Endodermal cell (in vitro differentiated cells): ENCODE measurements around the gene PARL. TPM values are rescaled to one million over a fixed set of nuclear protein-coding genes. Genes with fewer than 3 reads are reported as not detected.

Experiments used
- DNase-seq: peaks from one replicate; pipeline ENCODE4 v3.0.0-alpha.2; 2017
- H3K27ac ChIP-seq: 2 replicates; pipeline ENCODE4 v1.5.1; 2013; ENCODE audit warnings: mild to moderate bottlenecking, low read depth, low read length, moderate library complexity
- H3K27me3 ChIP-seq: 2 replicates; pipeline ENCODE4 v1.6.1; 2013; ENCODE audit warnings: mild to moderate bottlenecking, low read length, moderate library complexity; ENCODE audit not compliant: insufficient read depth, control insufficient read depth, poor library complexity, severe bottlenecking
- H3K36me3 ChIP-seq: 2 replicates; pipeline ENCODE4 v1.7.0; 2013; ENCODE audit warnings: mild to moderate bottlenecking, low read length, moderate library complexity; ENCODE audit not compliant: control insufficient read depth, insufficient read depth
- H3K4me1 ChIP-seq: one replicate; pipeline ENCODE4 v1.7.0; 2013; ENCODE audit warnings: low read length; ENCODE audit not compliant: control insufficient read depth, insufficient read depth
- H3K4me3 ChIP-seq: 2 replicates; pipeline ENCODE4 v1.5.1; 2013; ENCODE audit warnings: mild to moderate bottlenecking, low read length, moderate library complexity
- H3K9ac ChIP-seq: 2 replicates; pipeline ENCODE4 v1.6.1; 2013; ENCODE audit warnings: mild to moderate bottlenecking, low read length, moderate library complexity; ENCODE audit not compliant: poor library complexity, severe bottlenecking; ENCODE audit errors: extremely low read depth
- H3K9me3 ChIP-seq: 2 replicates; pipeline ENCODE4 v1.6.1; 2013; ENCODE audit warnings: mild to moderate bottlenecking, low read length, moderate library complexity; ENCODE audit not compliant: control insufficient read depth
- H3K27ac Mint-ChIP-seq: 2 replicates; pipeline ENCODE4 v1.8.0; 2020; ENCODE audit warnings: mixed read lengths
- H3K27me3 Mint-ChIP-seq: 2 replicates; pipeline ENCODE4 v1.8.0; 2021; ENCODE audit warnings: mild to moderate bottlenecking, mixed read lengths; ENCODE audit not compliant: insufficient read depth
- H3K36me3 Mint-ChIP-seq: 2 replicates; pipeline ENCODE4 v1.8.0; 2020; ENCODE audit warnings: low read depth, mixed read lengths
- H3K4me1 Mint-ChIP-seq: 2 replicates; pipeline ENCODE4 v1.8.0; 2020; ENCODE audit warnings: mixed read lengths
- H3K4me3 Mint-ChIP-seq: 2 replicates; pipeline ENCODE4 v1.8.0; 2020; ENCODE audit warnings: mild to moderate bottlenecking, moderate library complexity, mixed read lengths
- H3K9me3 Mint-ChIP-seq: 2 replicates; pipeline ENCODE4 v1.8.0; 2020; ENCODE audit warnings: mild to moderate bottlenecking, mixed read lengths
- WGBS, 2 experiments: methylation state at CpG; one replicate each; pipeline versions ENCODE4 v1.1.5 to v1.1.7; 2013; ENCODE audit warnings: missing lambda C conversion rate in 2 of 2, mixed read lengths in 1 of 2; ENCODE audit not compliant: insufficient coverage in 1 of 2, insufficient read length in 1 of 2; 5-methylcytosine and 5-hydroxymethylcytosine counted together
- total RNA-seq, 2 donors: library from RNA; stranded (reverse); fragmentation: NEBNext Ultra II Directional in 1 of 2; extraction: Animal tissue kit (Norgen Biotek cat#: 25700) in 1 of 2; gene quantifications; 2 replicates in 1 of 2; 3 replicates in 1 of 2; pipeline ENCODE4 v1.2.1, GENCODE V29; 2021
- TF ChIP-seq, protein P1 (sequence below): fragments of 200-600 bp; sonication (generic); conservative IDR thresholded peaks from 2 replicates; pipeline ENCODE4 v1.5.0; 2021; ENCODE audit warnings: antibody characterized with exemption, mild to moderate bottlenecking

The PARL gene
- total RNA-seq, 2 donors from 2014 or later: 77.3 to 83.0 TPM

DNA sequence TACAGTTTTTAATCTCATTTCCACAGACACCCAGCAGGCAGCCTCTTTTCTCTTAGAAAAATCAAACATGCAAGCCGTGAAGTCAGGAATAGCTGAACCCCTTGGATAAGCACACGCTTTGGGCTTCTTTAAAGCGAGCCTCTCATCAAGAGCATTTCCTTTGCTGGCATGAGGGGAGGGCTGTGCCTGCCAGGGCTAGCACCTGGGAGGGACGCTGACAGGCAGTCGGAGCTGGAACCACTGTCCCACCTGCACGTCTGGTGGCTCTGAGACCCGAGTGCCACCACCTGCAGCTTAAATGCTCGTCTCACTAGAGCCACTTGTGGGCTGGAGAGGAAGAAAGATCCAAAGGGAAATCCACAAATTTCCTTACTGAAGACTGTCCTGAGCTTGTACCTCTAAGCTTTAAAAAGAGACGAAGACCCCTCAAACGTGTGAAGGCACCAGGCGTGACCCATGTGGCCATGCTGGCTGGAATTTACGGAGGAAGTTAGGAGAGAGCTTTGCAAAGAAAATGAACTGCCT, 68.7 kb downstream of the PARL start:
- no peaks in the 10 kb centered on the region for H3K4me1 Mint-ChIP-seq
- Histone ChIP-seq H3K9me3 (no peaks in the 10 kb centered on the region), H3K4me1 (no peaks in the 10 kb centered on the region), H3K9ac (no peak overlapping the region), H3K27me3 (no peaks in the 10 kb centered on the region), H3K27ac (peak overlapping the region; percentile 44), H3K36me3 (peaks cover 43% of the 10 kb centered on the region), H3K4me3 (no peak overlapping the region)
- 93 to 96% methylated on average over 11 to 12 of the region's 12 CpGs for WGBS, 2 experiments
- no peaks in the 10 kb centered on the region for H3K9me3 Mint-ChIP-seq
- TF ChIP-seq, protein P1, sequence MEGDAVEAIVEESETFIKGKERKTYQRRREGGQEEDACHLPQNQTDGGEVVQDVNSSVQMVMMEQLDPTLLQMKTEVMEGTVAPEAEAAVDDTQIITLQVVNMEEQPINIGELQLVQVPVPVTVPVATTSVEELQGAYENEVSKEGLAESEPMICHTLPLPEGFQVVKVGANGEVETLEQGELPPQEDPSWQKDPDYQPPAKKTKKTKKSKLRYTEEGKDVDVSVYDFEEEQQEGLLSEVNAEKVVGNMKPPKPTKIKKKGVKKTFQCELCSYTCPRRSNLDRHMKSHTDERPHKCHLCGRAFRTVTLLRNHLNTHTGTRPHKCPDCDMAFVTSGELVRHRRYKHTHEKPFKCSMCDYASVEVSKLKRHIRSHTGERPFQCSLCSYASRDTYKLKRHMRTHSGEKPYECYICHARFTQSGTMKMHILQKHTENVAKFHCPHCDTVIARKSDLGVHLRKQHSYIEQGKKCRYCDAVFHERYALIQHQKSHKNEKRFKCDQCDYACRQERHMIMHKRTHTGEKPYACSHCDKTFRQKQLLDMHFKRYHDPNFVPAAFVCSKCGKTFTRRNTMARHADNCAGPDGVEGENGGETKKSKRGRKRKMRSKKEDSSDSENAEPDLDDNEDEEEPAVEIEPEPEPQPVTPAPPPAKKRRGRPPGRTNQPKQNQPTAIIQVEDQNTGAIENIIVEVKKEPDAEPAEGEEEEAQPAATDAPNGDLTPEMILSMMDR: no peak
- H3K27ac Mint-ChIP-seq: no peak overlapping the region
- no peak overlapping the region for H3K4me3 Mint-ChIP-seq
- no peaks in the 10 kb centered on the region for H3K27me3 Mint-ChIP-seq
- peaks cover 45% of the 10 kb centered on the region for H3K36me3 Mint-ChIP-seq
- DNase-seq: no peak

DNA sequence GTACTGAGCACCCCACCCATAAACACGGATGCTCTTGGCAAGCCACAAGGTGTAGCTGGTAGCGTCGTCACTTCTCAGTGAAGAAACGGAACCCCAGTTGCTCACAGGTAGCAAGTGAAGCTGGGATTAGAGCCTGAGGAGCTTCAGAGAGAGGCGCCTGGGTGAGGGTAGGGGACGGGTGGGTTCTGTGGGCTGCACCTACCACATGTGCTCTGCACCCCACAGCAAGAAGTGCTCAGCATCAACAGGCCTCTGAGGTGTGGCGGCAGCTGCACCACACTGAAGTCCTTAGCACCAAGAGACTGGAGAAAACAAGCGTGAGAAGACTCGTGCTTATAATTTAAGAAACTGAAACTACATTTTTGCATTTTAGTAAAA, 69.1 kb downstream of the PARL start:
- TF ChIP-seq, protein P1: no peak
- DNase-seq: no peak
- no peaks in the 10 kb centered on the region for H3K9me3 ChIP-seq
- WGBS, 2 experiments: 88 to 98% methylated on average over 8 to 9 of the region's 9 CpGs
- no peaks in the 10 kb centered on the region for H3K4me1 ChIP-seq
- no peak overlapping the region for H3K4me3 ChIP-seq
- H3K9ac ChIP-seq: no peak overlapping the region
- Mint-ChIP-seq H3K27me3 (no peaks in the 10 kb centered on the region), H3K36me3 (peaks cover 50% of the 10 kb centered on the region), H3K4me1 (no peaks in the 10 kb centered on the region), H3K4me3 (no peak overlapping the region), H3K27ac (peak overlapping the region; percentile 44), H3K9me3 (no peaks in the 10 kb centered on the region)
- peak overlapping the region; percentile 44 for H3K27ac ChIP-seq
- peaks cover 47% of the 10 kb centered on the region for H3K36me3 ChIP-seq
- no peaks in the 10 kb centered on the region for H3K27me3 ChIP-seq

DNA sequence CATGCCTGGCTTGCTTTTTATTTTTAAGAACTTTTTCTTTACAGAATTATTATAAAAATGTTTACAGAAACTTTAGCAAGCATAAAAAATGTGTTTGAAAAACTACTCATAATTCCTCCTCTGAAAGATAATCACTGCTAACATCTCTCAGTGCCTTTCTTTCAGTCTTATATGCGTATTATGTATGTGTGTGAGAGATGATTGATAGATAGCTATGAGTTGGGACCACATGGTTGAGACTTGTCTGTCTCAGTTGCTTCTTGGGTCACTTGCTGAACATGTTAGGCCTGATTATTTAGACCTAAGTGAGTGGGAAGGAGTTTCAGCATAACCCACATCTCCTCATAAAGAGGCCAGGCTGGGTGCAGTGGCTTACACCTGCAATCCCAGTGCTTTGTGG, 70.4 kb downstream of the PARL start:
- H3K4me3 ChIP-seq: no peak overlapping the region
- 100% methylated on average over 1 of the region's 1 CpG; no CpG with 5 or more reads in 1 of the 2 experiments for WGBS, 2 experiments
- H3K9ac ChIP-seq: no peak overlapping the region
- no peaks in the 10 kb centered on the region for H3K9me3 ChIP-seq
- TF ChIP-seq, protein P1: no peak
- H3K27ac ChIP-seq: no peak overlapping the region
- H3K27me3 ChIP-seq: no peaks in the 10 kb centered on the region
- Mint-ChIP-seq H3K27me3 (no peaks in the 10 kb centered on the region), H3K9me3 (no peaks in the 10 kb centered on the region), H3K36me3 (peaks cover 57% of the 10 kb centered on the region), H3K27ac (no peak overlapping the region), H3K4me1 (no peaks in the 10 kb centered on the region), H3K4me3 (no peak overlapping the region)
- no peak for DNase-seq
- peaks cover 56% of the 10 kb centered on the region for H3K36me3 ChIP-seq
- no peaks in the 10 kb centered on the region for H3K4me1 ChIP-seq
